ENCODE measurements around the gene IPCEF1.

GRCh38 chr6:154341336-154341735 is 15.3 kb downstream of the IPCEF1 start:
- no peak for TF ChIP-seq CTCF (IDR thresholded peaks at IDR 0.05)
- TF ChIP-seq POLR2A (IDR thresholded peaks at IDR 0.05) = no peak
